Suppressor macrophage (primary cell): ENCODE results near the gene MYO1D.
A peak's percentile ranks its signal among the peaks of the same experiment; 100 is the strongest.
"Not testable (repeated sequence)": the region's sequence is repeated elsewhere in the genome, so short reads cannot be mapped to it uniquely, and the experiment has no call there.

Experiments
- DNase-seq, 4 experiments: peaks; one replicate each; pipeline ENCODE4 v3.0.0-alpha.2; 2020 to 2022

Gene MYO1D

GRCh38 chr17:32664936-32665583 lies 211.9 kb downstream of the MYO1D start:
- no peak for DNase-seq

GRCh38 chr17:32660496-32660985 lies 216.4 kb downstream of the MYO1D start:
- DNase-seq: no peak

GRCh38 chr17:32659419-32659842 lies 217.5 kb downstream of the MYO1D start:
- DNase-seq: peak; percentile 68 to 79 (median 78)

GRCh38 chr17:32658470-32659418 lies 218.2 kb downstream of the MYO1D start:
- DNase-seq: no peak

DNA sequence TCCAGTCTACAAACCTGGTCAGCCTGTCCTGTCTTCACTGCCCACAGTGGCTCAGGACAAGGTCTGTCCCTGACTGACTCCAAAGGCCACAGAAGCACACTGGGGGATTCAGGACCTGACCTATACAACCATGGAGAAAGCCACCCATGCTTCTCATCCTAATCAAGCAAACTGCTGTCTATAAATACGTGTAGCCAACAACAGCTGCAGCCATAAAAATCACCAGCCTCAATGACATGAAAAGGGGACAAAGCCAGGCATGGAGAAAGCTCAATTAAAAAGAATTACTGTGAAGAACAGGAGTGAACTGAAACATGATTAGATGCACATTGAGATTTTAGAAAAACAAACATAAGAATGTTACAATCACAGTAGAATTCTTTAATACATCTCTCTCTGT lies 220.0 kb downstream of the MYO1D start:
- DNase-seq: no peak

DNA sequence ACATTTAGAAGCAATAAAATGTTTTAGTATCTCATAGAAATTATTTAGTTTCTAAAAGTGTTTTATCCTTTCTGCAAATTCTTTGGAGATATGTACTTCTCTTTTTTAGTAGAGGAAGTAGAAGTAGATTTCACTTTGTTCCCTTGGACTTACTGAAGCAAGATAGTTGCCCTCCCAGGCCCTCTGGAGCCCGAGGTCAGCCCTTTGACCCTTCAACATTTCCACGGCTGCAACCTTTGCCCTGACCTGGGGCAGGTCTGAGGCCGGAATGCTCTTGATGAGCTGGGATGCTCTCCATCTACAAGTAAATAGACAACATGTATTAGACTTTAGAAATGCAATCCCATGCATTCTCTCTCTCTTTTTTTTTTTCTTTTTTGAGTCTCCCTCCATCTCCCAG lies 222.6 kb downstream of the MYO1D start:
- DNase-seq: peak; percentile 6 to 64 (median 42)

DNA sequence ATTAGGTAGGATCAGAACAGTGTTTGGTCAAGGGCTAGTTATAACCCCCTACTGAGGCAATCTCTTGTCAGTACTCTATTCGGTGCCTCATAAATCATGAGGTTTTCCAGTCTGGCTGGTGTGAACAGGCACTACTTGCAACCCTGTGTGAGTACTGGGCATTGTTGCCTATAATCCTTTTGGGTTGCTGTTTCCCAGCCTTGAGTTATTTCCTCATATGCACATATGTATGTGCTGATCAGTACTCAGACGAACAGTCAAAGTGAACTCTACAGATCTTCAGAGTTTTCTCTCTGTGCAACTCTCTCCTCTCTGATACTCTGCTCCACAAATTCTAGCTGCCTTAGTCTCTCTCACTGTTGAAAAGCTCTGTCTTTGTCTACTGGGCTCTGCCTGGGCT lies 225.8 kb downstream of the MYO1D start:
- no peak for DNase-seq

GRCh38 chr17:32648450-32648849 lies 228.5 kb downstream of the MYO1D start:
- no peak for DNase-seq

DNA sequence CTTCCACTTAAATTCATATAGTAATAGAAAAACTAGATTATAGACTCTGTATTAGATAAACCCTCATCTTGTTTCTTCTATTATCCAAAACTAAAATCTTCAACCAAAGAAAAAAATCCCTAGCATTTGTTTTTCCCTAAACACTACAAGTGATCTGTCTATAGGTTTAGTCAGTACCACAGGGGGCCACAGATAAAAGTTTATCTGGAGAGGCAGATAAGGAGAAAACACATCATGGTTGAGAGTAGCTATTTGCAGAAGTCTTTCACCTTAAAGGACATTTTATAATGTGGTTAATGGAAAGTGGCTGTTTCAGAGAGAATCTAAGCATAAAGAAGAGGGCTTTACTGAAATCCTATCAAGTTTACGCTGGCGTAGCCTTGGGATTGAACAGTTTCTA lies 230.0 kb downstream of the MYO1D start:
- no peak for DNase-seq

- DNase-seq: not testable (repeated sequence)
Measured at GRCh38 chr17:32641514-32641913, 235.4 kb downstream of the MYO1D start.

DNA sequence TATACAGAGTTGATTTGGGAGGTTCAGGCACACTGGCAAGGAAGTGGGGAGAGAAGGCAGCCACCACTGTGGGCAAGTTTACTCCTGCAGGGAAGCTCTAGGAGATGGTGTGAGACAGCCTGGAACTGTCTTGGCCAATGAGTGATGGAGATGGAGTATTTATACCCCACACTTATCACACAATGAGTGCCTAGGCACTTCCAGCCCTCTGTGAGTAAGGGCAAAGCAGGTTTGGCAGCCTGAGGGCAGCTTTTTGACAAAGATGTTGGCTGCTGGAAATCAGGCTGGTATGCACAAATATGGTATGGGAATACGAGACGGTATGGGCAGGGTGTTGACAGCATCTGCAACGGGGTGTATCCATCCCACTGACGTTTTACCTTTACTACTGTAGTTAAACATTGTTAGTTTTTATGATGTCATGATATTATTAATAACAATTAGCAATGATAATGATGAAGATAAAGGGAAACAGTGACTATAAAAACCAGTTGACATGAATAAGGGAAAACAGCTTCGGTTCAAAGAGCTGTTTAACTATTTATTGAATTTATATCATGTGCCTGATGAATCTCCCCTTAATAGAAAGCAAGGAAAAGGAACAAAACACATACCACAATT lies 240.2 kb downstream of the MYO1D start:
- no peak for DNase-seq

DNA sequence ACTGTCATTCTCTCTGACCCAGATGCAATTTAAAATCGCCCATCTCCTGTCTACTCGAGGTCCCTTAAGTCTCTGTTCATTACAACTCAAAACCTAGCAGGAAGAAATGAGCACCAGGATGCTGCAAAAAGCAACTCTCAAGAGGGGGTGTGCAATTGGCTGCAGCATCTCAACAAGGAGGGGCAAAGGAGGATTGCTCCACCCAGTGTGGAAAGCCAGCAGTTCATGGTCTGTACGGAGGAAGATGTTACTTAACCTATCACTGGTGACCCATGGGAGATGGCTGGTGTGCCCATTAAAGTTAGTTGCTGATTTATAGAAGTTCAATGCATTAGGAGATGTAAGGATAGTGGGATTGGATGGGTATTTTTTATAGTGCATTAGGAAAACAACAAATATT lies 242.8 kb downstream of the MYO1D start:
- DNase-seq: no peak

DNA sequence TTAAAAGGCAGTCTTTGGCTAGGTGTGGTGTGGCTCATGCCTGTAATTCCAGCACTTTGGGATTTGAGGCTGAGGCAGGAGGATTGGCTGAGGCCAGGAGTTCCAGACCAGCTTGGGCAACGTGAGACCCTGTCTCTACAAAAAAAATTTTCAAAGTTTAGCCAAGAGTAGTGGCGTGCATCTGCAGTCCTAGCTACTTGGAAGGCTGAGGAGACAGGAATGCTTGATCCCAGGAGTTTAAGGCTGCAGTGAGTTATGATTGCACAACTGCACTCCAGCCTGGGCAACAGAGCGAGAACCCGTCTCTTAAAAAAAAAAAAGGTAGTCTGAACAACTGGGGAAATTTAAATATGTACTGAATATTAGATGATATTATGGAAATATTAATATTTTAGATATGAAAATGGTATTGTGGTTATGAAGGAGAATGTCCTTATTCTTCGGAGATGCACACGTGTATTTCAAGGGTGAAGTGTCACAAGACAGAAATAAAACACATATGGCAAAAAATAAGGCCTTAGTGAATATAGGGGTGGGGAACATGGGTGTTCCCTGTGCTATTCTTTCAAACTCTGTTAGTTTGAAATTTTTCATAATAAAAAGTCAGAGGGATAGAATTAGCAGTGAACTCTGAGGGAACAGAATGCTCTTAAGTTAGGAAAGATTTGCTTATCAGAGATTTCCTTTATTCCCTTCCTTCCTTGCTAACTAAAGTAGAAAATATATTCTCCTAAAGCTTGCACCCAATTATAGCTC lies 245.4 kb downstream of the MYO1D start:
- DNase-seq: no peak

DNA sequence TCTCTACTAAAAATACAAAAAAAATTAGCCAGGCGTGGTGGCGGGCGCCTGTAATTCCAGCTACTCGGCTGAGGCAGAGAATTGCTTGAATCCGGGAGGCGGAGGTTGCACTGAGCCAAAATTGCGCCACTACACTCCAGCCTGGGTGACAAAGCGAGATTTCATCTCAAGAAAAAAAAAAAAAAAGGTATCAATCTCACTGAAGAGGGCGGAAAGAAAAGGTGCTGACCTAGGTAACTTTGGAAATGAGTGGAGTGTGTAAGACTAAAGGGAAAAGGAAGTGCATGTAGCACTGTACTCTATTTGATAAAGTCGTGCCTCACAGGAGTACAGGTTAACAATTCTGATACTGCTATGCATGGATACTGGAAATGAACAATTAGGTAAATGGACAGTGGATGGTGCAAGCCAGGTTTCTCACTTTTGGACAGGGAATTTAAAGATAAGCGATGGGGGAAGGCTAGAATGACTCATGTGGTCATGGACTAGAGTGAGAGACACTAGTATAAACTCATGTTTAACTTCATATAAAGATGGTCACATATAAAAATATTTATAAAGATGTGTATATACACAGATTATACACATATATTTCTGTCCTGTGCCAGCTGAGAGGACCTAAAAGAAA lies 247.2 kb downstream of the MYO1D start:
- no peak for DNase-seq

- DNase-seq: no peak
Measured at GRCh38 chr17:32628271-32629044, 248.5 kb downstream of the MYO1D start.

- no peak for DNase-seq
Measured at GRCh38 chr17:32627239-32627996, 249.5 kb downstream of the MYO1D start.

DNA sequence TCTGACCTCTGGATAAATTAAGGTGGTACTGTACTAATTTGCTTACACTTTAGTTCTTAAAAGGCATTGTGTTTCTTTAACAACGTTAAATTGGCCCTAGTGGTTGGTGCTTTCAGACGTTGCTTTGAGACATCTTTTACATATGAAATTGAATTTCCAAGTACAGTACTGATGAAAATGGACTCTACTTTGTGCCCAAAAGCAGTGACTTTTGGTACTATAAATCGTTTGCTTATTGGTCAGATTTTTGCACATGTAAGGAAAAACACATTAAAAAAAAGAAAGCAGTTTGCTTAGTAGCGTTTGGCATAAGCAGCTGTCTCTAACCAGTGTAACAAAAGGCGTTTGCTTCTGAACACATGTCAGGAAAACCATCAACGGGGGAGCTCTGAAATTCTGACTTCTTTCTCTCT lies 250.5 kb downstream of the MYO1D start:
- DNase-seq: no peak

DNA sequence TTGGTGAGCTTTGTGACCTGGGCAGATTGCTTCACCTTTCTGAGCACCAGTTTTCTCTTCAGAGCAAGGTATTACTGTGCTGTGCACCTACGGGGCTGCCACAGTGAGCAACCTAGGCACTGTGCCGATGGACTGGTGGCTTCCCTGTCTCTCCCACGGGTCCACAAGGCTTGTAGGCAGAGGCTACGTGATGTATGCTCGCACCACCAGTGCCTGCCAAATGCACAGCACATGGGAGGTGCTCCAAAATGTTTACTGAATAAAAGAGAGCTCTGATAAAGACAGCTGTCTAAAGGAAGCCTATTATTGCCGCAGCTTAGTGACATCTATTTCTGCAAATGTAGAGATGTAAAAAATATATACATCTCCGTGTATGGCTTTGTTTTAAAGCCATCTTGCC lies 251.0 kb downstream of the MYO1D start:
- no peak for DNase-seq

DNA sequence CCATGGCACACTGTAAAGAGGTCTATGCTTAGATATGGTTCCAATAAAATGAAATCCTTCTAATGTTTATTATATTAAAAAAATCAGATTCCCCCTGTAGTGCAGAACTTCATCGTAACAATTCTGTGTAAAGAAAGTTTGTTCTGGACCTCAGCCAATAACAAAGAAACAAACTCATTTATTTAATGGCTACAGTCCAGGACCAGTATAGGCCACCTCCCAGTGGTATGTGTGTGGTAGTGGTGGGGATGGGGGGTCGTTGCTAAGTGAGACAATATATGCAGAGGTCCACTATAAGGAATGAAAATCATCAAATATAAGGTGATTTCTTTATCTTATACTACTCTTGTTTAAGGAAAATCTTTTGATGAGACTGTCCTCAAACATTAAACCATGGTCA lies 253.7 kb downstream of the MYO1D start:
- no peak for DNase-seq

DNA sequence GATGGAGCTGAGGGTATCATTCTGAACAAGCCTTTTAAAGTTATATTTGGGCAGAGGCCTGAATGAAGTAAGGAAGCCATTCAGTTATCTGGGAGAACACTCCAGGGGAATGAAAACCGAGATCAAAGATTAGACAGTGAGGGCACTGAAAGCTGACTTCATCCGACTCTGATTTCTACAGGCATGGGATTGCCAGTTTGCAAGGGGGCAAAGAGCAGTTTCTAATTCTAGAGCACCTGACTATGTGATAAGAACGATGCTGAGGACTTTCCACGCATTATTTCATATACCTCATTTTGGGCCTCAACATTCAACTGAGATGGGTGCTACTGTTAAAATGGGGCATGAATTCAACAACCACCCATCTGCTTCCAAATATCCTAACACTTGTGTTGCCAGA lies 254.4 kb downstream of the MYO1D start:
- no peak for DNase-seq
